Activated CD4-positive, alpha-beta T cell treated with anti-CD3 and anti-CD28 coated beads for 36 hours (primary cell): ENCODE data around the gene HLA-DRB1. TPM values are rescaled to one million over a fixed set of nuclear protein-coding genes. Genes with fewer than 3 reads are reported as not detected.
A peak's percentile ranks its signal among the peaks of the same experiment; 100 is the strongest.

Experiments
- ATAC-seq: fragments of 200-7000 bp; cut with Tn5 transposase; one replicate; pipeline ENCODE4 v1.10.0; 2021; ENCODE audit warnings: mild to moderate bottlenecking, moderate library complexity
- CTCF ChIA-PET: fragments of 350-600 bp; sonication (Branson Sonifier 250); formaldehyde crosslinking; loops from one replicate; lab custom pipeline; 2021; ENCODE audit warnings: antibody characterized with exemption; lab: Charles Lee
- POLR2A ChIA-PET: fragments of 350-600 bp; sonication (Branson Sonifier 250); formaldehyde crosslinking; loops from one replicate; lab custom pipeline; 2021; ENCODE audit warnings: antibody characterized with exemption, inconsistent platforms; lab: Charles Lee
- DNase-seq: peaks from one replicate; pipeline ENCODE4 v3.0.0-alpha.2; 2020
- H3K27ac Mint-ChIP-seq: one replicate; pipeline ENCODE4 v1.8.0; 2021; ENCODE audit warnings: mixed read lengths
- H3K27me3 Mint-ChIP-seq: one replicate; pipeline ENCODE4 v1.8.0; 2021; ENCODE audit warnings: mixed read lengths
- H3K36me3 Mint-ChIP-seq: one replicate; pipeline ENCODE4 v1.8.0; 2021; ENCODE audit warnings: low read depth, mixed read lengths
- H3K4me1 Mint-ChIP-seq: one replicate; pipeline ENCODE4 v1.8.0; 2021; ENCODE audit warnings: mixed read lengths
- H3K4me3 Mint-ChIP-seq: one replicate; pipeline ENCODE4 v1.8.0; 2021; ENCODE audit warnings: mild to moderate bottlenecking, moderate library complexity, mixed read lengths
- H3K9me3 Mint-ChIP-seq: one replicate; pipeline ENCODE4 v1.8.0; 2021; ENCODE audit warnings: low read depth, mixed read lengths
- intact Hi-C, 2 experiments: fragments of 100-400 bp; cut with DNase I in 1 of 2; cut with micrococcal nuclease in 1 of 2; formaldehyde crosslinking; loops; one replicate each; pipeline versions ENCODE4 v1.14.2 to v1.15.1; 2022 to 2024; cut with DNase I, micrococcal nuclease
- total RNA-seq, 2 experiments: library from RNA; stranded (reverse); gene quantifications; one replicate each; pipeline ENCODE4 v1.2.3, GENCODE V29; 2021

HLA-DRB1 gene
- total RNA-seq, 2 experiments from 2014 or later: 12.7 to 16.6 TPM

- DNase-seq: no peak
- H3K4me3 Mint-ChIP-seq: peak overlapping the region; percentile 0
- no peak for ATAC-seq
- peaks cover 56% of the 10 kb centered on the region for H3K4me1 Mint-ChIP-seq
- H3K27ac Mint-ChIP-seq: peak overlapping the region; percentile 56
- ChIA-PET POLR2A (no interaction called here), CTCF (interaction anchor here (0.8 to 2.1 kb wide), 5 partner anchors 9 to 162 kb away, joined by 3 to 14 read pairs (median 5); no protein-coding TSS in a partner anchor)
- intact Hi-C loops: loop anchor here (1.0 to 5.0 kb wide), 6 partner anchors 13 to 174 kb away; partner anchors contain the start of gene HLA-DQB1 (in 1 of the 2)
- H3K9me3 Mint-ChIP-seq: no peaks in the 10 kb centered on the region
- H3K27me3 Mint-ChIP-seq: no peaks in the 10 kb centered on the region
- no peaks in the 10 kb centered on the region for H3K36me3 Mint-ChIP-seq
These were observed 34.0 kb upstream of the HLA-DRB1 start for GRCh38 chr6:32623693-32624092.

GRCh38 chr6:32622545-32623401 lies 33.1 kb upstream of the HLA-DRB1 start:
- H3K4me3 Mint-ChIP-seq: peak overlapping the region; percentile 35
- H3K27ac Mint-ChIP-seq: peak overlapping the region; percentile 88
- no peaks in the 10 kb centered on the region for H3K27me3 Mint-ChIP-seq
- peaks cover 3% of the 10 kb centered on the region for H3K9me3 Mint-ChIP-seq
- ChIA-PET CTCF (interaction anchor here (0.6 to 2.1 kb wide), 16 partner anchors 10 to 246 kb away, joined by 3 to 14 read pairs (median 4); no protein-coding TSS in a partner anchor), POLR2A (interaction anchor here (0.6 kb wide), 1 partner anchor 183 kb away, joined by 3 read pairs; no protein-coding TSS in a partner anchor)
- ATAC-seq (peak; percentile 88), DNase-seq (peak; percentile 68)
- no peaks in the 10 kb centered on the region for H3K36me3 Mint-ChIP-seq
- H3K4me1 Mint-ChIP-seq: peaks cover 50% of the 10 kb centered on the region
- intact Hi-C loops: loop anchor here (1.0 to 5.0 kb wide), 7 partner anchors 12 to 175 kb away; partner anchors contain the start of gene HLA-DQB1 (in 2 of the 2)

- Mint-ChIP-seq H3K27me3 (no peaks in the 10 kb centered on the region), H3K27ac (no peak overlapping the region), H3K36me3 (no peaks in the 10 kb centered on the region), H3K4me1 (peaks cover 47% of the 10 kb centered on the region), H3K9me3 (peaks cover 3% of the 10 kb centered on the region), H3K4me3 (no peak overlapping the region)
- ChIA-PET POLR2A (interaction anchor here (0.6 kb wide), 1 partner anchor 70 kb away, joined by 4 read pairs; no protein-coding TSS in a partner anchor), CTCF (interaction anchor here (0.6 to 2.1 kb wide), 7 partner anchors 14 to 247 kb away, joined by 3 to 9 read pairs (median 6); no protein-coding TSS in a partner anchor)
- ATAC-seq (no peak), DNase-seq (no peak)
- intact Hi-C loops: loop anchor here in 1 of 2 experiments (5.0 kb wide), 1 partner anchor 176 kb away; no protein-coding TSS in a partner anchor
These were observed 31.7 kb upstream of the HLA-DRB1 start for GRCh38 chr6:32621372-32621771.

GRCh38 chr6:32617751-32618150 lies 28.1 kb upstream of the HLA-DRB1 start:
- Mint-ChIP-seq H3K9me3 (peaks cover 3% of the 10 kb centered on the region), H3K27ac (no peak overlapping the region), H3K4me3 (no peak overlapping the region), H3K27me3 (no peaks in the 10 kb centered on the region), H3K36me3 (no peaks in the 10 kb centered on the region), H3K4me1 (peaks cover 34% of the 10 kb centered on the region)
- DNase-seq: no peak
- ChIA-PET CTCF (no interaction called here), POLR2A (interaction anchor here (0.6 kb wide), 1 partner anchor 211 kb away, joined by 5 read pairs; no protein-coding TSS in a partner anchor)
- ATAC-seq: no peak
- intact Hi-C loops: no loop called here

- ATAC-seq (peak; percentile 74), DNase-seq (no peak)
- POLR2A ChIA-PET: no interaction called here
- Mint-ChIP-seq H3K27ac (peak overlapping the region; percentile 38), H3K27me3 (no peaks in the 10 kb centered on the region), H3K36me3 (no peaks in the 10 kb centered on the region), H3K4me1 (peaks cover 21% of the 10 kb centered on the region), H3K9me3 (peaks cover 3% of the 10 kb centered on the region), H3K4me3 (no peak overlapping the region)
- intact Hi-C loops: no loop called here
- CTCF ChIA-PET: interaction anchor here (1.0 to 1.2 kb wide), 2 partner anchors 86 to 287 kb away, joined by 3 read pairs; no protein-coding TSS in a partner anchor
These were observed 26.4 kb upstream of the HLA-DRB1 start for GRCh38 chr6:32615885-32616532.

- intact Hi-C loops: no loop called here
- ATAC-seq (no peak), DNase-seq (no peak)
- H3K36me3 Mint-ChIP-seq: no peaks in the 10 kb centered on the region
- POLR2A ChIA-PET: no interaction called here
- no peaks in the 10 kb centered on the region for H3K27me3 Mint-ChIP-seq
- CTCF ChIA-PET: no interaction called here
- peaks cover 23% of the 10 kb centered on the region for H3K4me1 Mint-ChIP-seq
- H3K4me3 Mint-ChIP-seq: no peak overlapping the region
- peaks cover 3% of the 10 kb centered on the region for H3K9me3 Mint-ChIP-seq
- H3K27ac Mint-ChIP-seq: no peak overlapping the region
These were observed 24.9 kb upstream of the HLA-DRB1 start for GRCh38 chr6:32614366-32615081.

GRCh38 chr6:32613475-32613874 lies 23.8 kb upstream of the HLA-DRB1 start:
- Mint-ChIP-seq H3K27ac (no peak overlapping the region), H3K36me3 (no peaks in the 10 kb centered on the region), H3K27me3 (no peaks in the 10 kb centered on the region), H3K4me3 (no peak overlapping the region), H3K9me3 (peaks cover 3% of the 10 kb centered on the region), H3K4me1 (peaks cover 23% of the 10 kb centered on the region)
- ChIA-PET CTCF (interaction anchor here (0.6 to 0.9 kb wide), 4 partner anchors 9 to 194 kb away, joined by 3 read pairs; no protein-coding TSS in a partner anchor), POLR2A (no interaction called here)
- intact Hi-C loops: no loop called here
- ATAC-seq (no peak), DNase-seq (no peak)

- H3K4me3 Mint-ChIP-seq: no peak overlapping the region
- ChIA-PET CTCF (no interaction called here), POLR2A (no interaction called here)
- peaks cover 4% of the 10 kb centered on the region for H3K27me3 Mint-ChIP-seq
- H3K36me3 Mint-ChIP-seq: no peaks in the 10 kb centered on the region
- no peaks in the 10 kb centered on the region for H3K9me3 Mint-ChIP-seq
- ATAC-seq: no peak
- DNase-seq: no peak
- intact Hi-C loops: loop anchor here (1.0 kb wide), 3 partner anchors 12 to 148 kb away; no protein-coding TSS in a partner anchor
- no peak overlapping the region for H3K27ac Mint-ChIP-seq
- H3K4me1 Mint-ChIP-seq: peaks cover 22% of the 10 kb centered on the region
These were observed 21.1 kb upstream of the HLA-DRB1 start for GRCh38 chr6:32610682-32611296.

- POLR2A ChIA-PET: no interaction called here
- H3K27ac Mint-ChIP-seq: no peak overlapping the region
- no peak overlapping the region for H3K4me3 Mint-ChIP-seq
- H3K27me3 Mint-ChIP-seq: peaks cover 6% of the 10 kb centered on the region
- DNase-seq (peak; percentile 60), ATAC-seq (peak; percentile 98)
- peaks cover 16% of the 10 kb centered on the region for H3K4me1 Mint-ChIP-seq
- CTCF ChIA-PET: no interaction called here
- no peaks in the 10 kb centered on the region for H3K36me3 Mint-ChIP-seq
- no peaks in the 10 kb centered on the region for H3K9me3 Mint-ChIP-seq
- intact Hi-C loops: loop anchor here (1.0 kb wide), 3 partner anchors 12 to 148 kb away; no protein-coding TSS in a partner anchor
These were observed 20.3 kb upstream of the HLA-DRB1 start for GRCh38 chr6:32609731-32610640.

- H3K27me3 Mint-ChIP-seq: peaks cover 6% of the 10 kb centered on the region
- H3K9me3 Mint-ChIP-seq: no peaks in the 10 kb centered on the region
- intact Hi-C loops: no loop called here
- H3K4me1 Mint-ChIP-seq: peaks cover 22% of the 10 kb centered on the region
- no peak for ATAC-seq
- no peak overlapping the region for H3K4me3 Mint-ChIP-seq
- ChIA-PET POLR2A (no interaction called here), CTCF (interaction anchor here (1.0 kb wide), 1 partner anchor 193 kb away, joined by 3 read pairs; no protein-coding TSS in a partner anchor)
- no peaks in the 10 kb centered on the region for H3K36me3 Mint-ChIP-seq
- DNase-seq: no peak
- no peak overlapping the region for H3K27ac Mint-ChIP-seq
These were observed 19.7 kb upstream of the HLA-DRB1 start for GRCh38 chr6:32609391-32609730.
